Fibroblast of skin of left quadriceps (primary cell): ENCODE measurements around the gene FOXO1.
"Not testable (repeated sequence)": the region's sequence is repeated elsewhere in the genome, so short reads cannot be mapped to it uniquely, and the experiment has no call there.

Source experiments
- DNase-seq, 2 experiments: peaks; one replicate each; pipeline ENCODE4 v3.0.0-alpha.2; 2013; ENCODE audit warnings: low read depth in 2 of 2

Gene FOXO1

DNA sequence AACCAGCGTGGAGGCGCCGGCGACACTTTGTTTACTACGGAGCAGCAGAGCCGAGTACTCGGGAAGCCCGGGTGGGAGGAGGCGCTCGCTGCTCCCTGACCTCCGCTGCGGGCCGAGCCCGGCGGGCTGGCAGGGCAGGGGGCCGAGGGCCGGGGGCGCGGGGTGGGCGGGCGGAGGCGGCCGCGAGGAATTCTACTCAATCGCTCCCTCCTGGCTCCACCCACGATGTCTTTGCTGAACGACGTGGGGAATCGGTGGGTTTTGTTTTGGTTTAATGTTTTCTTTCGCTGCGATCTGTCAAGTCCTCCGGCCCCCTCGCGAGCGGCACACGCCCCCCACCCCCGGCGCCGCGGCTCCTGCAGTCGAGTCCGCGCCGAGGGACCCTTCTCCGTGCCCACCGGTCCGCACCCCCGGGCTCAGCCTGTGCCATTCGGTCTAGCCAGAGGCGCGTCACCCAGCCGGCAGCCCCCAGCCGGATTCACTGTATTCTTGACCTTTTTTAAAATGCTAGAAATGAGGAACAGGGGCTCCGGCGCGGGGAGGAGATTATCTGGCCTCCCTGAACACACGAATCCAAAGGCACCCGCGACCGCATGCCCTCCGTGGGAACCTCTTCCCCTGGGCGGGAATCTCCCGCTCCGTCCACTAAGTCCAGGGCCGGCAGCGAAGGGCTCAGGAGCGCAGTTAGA, 636 bp upstream of the FOXO1 start:
- DNase-seq = no peak

DNA sequence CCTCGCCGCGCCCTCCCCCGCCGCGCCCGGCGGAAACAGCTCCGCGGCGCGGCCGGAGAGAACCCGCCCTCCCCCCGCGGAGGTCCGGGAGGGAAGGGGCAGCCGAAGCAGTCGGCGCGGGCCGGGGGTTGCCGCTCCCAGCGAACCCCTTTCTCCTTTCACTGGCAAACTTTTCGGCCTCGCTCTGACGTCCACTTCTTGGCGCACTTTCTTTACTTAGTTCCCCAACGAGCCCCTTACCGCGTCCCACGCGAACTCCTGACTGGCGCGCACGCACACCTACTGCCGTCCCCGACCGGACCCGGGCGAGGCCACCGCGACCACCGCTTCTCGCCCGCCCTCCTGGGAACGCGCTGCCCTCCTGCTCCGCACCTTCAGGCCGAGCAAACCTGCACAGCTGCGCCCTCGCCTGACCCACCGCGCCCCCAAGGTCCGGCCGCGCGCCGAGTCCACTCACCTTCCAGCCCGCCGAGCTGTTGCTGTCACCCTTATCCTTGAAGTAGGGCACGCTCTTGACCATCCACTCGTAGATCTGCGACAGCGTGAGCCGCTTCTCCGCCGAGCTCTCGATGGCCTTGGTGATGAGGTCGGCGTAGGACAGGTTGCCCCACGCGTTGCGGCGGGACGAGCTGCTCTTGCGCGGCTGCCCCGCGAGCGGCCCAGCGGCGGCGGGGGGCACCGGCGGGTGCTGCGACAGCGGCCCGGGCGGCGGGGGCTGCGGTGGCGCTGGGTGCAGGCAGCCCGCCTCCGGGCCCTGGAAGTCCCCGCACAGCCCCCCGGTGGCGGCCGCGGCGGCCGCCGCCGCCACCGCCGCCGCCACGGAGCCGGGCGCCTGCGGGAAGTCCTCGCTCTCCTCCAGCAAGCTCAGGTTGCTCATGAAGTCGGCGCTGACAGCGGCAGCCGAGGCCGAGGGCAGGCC, 1.1 kb downstream of the FOXO1 start:
- no peak for DNase-seq

DNA sequence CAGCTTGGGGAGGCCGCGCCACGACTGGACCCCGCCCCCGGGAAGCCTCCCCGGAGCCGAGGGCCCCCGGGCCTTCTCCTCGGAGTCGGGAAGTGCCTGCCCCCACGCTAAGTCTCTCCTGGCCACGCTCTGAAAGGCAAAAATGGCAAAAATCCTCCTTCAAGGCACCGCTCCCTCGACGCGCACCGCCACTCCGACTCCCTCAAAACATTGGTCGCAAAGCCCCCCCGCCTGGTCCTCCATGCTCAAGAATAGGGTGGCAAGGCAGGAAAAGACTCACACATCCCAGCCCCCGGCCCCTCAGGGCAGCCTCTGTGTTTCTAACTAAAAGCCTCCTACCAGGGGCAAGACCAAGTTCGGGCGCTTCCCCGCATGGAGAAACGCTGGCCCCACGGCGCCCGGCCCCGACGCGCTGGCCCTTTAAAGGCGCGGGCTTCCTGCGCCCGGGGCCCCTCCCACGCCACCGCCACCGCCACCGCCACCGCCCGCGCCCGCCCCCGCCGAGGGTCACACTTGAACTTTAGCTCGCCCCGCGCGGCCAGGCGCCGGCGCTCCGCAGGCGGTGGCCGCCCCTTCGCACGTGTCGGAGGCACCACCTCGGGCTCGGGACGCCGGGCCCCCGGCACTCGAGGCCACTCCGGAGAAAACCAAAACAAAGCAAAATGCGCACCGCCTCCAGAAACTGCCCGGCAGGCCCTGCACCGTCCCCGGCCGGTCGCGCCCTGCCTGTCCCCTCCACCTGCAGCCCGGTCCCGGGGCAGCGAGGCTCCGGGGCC, 1.9 kb downstream of the FOXO1 start:
- DNase-seq = no peak

DNA sequence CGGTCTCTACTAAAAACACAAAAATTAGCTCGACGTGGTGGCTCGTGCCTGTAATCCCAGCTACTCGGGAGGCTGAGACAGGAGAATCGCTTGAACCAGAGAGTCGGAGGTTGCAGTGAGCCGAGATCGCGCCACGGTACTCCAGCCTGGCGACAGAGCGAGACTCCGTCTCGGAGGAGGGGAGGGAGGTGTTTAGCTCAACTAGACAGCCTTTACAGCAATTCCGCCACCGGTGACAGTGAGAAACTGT, 2.4 kb downstream of the FOXO1 start:
- not testable (repeated sequence) for DNase-seq

DNA sequence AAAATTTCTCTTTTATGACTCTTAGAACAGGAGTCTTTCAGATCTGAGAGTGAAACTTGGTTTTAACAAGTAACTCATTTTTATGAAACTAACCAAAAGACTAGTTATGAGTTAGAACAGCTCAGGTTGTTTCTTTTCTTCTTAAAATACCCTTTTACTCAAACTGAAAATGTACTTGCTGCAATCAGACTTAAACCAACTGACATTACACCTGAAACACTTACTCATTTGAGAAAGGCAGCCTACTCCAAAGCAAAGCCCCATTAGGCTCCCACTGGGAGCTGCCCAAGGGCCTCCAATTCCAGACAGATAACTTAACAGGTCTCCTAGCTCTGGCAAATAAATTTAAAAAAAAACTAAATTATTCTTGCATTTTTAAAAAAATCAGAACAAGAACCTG, 3.6 kb downstream of the FOXO1 start:
- DNase-seq = no peak

DNA sequence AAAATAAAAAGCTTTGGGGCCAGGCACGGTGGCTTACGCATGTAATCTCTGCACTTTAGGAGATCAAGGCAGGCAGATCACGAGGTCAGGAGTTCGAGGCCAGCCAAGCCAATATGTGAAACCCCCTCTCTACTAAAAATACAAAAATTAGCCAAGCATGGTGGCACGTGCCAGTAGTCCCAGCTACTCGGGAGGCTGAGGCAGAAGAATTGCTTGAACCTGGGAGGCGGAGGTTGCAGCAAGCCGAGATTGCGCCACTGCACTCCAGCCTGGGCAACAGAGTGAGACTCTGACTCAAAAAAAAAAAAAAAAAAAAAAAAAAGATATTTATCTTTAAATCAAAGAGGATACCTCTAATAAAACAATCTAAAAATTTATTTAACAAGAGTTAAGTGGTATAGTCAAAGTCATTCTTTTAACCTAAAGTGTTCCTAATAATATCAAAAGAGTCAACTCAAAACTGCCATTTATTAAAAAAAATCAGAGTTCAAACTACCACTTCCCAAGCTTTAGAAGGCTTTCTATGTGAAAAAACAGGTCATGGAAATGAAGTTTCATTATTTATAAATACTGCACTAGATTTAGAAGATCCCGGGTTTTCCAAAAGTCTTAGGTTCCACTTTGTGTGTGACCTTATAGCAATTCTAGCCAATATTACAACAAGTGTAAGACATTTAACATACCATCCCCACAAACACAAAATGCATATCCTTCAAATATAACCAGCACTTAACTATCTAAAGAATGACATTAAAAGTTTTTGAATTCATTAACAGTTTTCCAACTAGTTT, 4.4 kb downstream of the FOXO1 start:
- no peak for DNase-seq

DNA sequence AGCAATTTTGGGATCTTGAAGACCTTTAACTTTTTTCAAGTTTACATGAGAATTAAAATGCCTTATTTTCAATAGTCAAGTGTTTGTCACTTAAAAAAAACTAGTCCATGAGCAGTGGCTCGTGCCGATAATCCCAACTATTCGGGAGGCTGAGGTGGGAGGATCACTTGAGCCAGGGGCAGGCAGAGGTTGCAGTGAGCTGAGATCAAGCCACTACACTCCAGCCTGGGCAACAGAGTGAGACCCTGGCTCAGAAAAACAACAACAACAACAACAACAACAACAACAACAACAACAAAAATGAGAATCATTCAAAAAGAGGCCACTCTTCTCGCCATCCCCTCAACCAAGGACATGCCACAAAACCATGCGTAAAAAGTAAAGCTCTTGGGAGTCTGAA, 5.7 kb downstream of the FOXO1 start:
- no peak for DNase-seq

DNA sequence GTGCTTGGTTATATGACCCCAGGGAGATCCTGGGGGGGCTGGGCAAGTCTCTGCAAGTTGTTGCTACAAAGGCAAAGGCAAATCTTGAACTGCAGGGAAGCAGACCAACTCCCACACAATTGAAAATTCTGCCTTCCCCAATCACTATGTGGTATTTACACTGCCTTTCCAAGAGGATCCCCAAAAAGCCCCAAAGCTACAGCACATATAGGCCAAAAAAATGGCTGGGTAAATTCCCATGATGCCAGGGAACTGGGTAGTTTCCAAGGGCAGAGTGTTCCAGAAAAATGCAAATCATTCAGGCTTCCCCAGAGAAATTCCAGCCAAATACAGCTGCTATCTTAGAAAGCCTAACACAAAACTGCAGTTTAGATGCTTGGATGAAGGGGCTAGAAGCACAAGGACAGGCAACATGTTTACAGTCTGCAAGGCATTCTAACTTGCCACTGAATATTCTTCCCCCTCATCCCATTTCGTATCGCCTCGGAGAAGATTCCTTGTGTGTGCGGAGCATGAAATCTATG, 6.2 kb downstream of the FOXO1 start:
- DNase-seq = no peak

DNA sequence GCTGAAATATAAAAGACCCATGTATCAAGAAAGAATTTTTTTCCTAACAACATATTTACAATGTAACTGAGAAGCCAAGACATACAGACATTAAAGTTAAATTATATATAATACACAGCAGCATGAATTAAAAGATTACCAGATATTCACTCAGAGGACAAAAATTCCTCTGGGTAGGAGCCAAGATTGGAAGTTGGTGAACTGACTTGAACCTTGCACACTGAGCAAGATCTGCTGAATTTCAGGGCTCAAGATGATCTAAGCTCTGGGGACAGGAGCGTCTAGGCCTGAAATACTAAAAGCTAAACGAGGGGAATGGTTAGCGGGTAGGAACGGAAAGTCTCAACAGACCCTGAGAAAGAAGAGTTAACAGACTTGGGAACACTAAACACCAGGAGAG, 8.5 kb downstream of the FOXO1 start:
- no peak for DNase-seq

DNA sequence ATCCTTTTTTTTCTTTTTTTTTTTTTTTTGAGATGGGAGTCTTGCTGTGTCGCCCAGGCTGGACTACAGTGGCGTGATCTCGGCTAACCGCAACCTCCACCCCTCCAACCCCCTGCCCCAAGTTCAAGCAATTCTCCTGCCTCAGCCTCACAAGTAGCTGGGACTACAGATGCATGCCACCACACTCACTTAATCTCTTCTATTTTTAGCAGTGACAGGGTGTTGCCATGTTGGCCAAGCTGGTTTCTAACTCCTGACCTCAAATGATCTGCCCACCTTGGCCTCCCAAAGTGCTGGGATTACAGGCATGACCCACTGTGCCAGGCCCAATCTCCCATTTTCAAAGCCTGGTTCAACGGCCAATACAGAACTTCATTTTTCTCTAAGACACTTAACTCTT, 9.1 kb downstream of the FOXO1 start:
- no peak for DNase-seq

DNA sequence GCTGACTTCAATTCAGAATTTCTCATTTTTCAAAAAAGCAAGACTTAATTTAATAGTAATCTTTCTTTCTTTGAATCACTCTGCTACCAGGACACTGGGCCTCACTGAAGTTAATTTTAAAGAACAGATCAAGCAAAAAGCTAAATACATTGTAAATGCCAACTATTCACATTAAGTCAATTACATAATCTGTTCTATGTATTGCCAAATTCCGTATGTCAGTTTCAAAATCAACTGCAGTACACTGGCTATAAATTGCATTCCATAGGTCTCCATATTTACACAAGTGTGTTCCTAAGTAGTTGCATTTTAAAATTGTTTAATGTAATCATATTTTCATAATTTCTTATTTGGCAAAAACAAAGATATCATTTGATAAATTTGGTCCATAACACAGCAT, 10.1 kb downstream of the FOXO1 start:
- no peak for DNase-seq

DNA sequence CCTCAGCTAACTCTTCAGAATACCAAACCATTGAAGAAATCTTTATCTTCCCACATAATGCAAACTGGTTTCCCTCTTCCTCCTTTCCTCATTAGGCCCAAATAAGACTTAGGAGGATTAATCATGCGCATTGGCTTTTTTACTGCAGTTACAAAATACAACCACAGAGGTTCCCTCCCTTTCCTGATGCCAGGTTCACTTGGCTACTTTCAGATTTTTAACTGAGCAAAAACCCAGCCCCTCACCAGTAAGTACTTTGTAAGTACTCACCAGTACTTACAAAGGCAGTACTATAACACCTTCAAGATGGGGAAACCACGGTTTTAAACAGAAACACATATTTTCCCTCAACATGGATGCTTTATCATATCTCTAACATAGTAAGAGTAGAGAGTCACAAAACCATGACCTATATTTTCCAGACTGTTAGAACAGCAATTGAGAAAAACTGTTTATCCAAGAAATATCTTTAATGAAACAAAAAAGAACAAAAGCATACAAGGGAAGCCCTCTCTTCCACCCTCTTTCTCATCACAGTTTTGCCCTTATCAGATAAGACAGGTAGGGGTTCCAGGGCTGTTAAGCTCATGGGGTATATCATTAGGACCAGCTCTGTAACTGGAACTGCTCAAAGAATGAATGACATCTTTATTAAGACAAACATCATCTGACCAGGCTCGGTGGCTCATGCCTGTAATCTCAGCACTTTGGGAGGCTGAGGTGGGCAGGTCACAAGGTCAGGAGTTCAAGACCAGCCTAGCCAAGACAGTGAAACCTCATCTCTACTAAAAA, 12.7 kb downstream of the FOXO1 start:
- DNase-seq = no peak

DNA sequence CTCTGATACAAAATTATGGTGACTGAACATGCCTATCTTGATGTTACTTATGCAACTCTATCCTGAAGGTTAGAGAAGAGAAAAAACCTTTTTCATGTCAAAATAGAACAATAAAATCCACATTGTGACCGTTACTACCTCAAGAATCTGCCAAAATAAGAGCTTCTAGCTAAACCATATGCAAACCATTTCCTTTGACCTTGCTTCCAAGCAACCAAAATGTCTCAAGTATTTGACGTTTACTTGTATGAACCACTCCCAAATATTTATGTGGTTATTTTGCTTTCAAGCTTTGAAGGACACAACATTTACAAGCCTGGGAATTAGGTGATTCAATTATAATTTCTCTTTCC, 13.9 kb downstream of the FOXO1 start:
- no peak for DNase-seq

DNA sequence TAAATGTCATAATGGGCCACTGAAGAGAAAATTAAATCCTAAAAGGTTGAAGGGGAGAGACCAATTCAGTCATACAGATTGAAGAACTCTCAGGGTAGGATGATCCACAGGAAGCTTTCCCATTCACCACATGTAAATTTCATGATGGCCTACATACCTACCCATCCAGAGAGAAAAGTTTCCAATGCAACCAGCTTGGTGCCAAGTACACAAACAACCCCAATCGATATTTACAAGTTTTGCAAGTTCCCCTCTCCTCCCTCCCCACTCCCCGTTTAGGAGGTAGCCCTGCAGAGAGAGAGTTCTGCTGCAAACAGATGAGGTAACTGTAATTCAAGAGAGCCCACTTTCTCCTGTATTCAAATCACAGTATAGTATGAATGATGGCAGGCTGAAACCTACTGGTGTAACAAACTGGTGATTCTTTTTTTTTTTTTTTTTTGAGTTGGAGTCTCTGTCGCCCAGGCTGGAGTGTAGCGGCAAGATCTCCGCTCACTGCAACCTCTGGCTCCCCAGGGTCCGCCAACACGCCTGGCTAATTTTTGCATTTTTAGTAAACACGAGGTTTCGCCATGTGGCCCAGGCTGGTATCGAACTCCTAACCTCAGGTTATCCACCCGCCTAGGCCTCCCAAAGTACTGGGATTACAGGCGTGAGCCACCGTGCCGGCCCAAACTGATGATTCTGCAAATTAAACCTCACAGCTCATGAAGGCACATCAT, 14.4 kb downstream of the FOXO1 start:
- DNase-seq = no peak

DNA sequence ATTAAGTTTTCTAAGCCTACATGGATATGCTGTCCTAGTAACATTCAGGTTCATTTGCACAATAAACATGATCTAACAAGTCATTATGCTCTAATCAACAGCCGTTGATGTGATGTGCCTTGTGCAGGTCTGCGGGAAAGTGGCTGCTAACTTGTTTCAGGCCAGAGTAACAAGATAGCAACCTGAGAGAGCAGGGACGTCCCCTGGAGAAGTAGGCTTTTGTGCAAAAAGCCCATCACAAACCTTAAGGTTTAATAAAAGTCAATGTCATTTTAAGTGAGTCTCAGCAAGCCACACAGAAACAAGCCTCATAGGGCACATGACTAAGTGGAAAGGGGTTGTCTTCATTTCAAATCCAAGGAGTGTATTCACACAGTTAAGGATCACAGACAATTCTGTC, 17.6 kb downstream of the FOXO1 start:
- DNase-seq = no peak

DNA sequence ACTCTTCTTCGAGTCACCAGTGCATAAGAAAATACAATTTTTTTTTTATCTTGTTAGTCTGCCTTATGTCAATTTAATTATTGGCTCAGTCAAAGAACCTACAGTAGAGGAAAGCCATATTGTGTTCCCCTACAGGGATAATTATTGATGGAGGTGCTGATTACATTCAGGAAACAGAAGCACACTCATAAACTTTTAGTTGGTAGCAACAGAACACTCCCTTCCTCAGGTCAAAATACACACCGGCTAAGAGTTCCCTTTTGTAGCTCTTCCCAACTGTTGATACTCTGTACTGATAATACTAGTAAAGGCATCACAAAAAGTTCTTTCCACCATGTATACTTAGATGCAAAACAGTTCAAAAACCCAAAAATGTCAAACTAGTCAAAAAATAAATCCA, 18.4 kb downstream of the FOXO1 start:
- DNase-seq = no peak

DNA sequence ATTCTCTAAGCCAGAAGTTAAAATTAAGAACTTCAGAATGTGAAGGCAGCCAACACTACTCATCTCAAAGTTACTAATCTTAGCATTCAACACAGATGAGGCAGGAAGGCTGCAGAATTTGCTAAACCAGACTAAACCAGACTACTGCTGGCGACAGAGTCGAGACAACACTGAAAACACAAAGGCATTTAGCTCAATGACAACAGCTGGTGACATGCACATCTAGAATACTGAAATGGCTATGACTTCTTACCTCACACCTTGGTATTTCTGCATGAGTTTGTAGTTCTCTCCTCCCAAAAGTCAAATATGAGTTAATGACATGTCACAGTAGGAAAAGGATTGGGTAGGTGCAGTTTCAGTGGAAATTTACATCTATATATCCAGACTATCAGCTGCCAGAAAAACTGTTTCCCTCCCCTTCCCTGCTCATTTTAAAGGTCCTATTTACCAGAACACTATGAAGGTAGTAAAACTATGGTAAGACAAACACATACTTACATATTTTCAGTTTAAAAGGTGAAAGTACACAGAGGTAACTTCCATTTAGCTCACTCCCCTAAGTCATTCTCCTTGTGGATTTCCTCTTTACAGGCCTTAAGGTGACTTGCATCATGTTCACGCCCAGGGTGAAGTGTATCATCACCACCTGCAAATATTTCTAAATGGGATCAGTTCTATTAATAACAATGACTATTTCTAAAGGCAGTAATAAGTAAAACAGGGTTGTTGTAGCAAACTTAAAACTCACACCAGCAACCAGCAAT, 21.4 kb downstream of the FOXO1 start:
- no peak for DNase-seq

DNA sequence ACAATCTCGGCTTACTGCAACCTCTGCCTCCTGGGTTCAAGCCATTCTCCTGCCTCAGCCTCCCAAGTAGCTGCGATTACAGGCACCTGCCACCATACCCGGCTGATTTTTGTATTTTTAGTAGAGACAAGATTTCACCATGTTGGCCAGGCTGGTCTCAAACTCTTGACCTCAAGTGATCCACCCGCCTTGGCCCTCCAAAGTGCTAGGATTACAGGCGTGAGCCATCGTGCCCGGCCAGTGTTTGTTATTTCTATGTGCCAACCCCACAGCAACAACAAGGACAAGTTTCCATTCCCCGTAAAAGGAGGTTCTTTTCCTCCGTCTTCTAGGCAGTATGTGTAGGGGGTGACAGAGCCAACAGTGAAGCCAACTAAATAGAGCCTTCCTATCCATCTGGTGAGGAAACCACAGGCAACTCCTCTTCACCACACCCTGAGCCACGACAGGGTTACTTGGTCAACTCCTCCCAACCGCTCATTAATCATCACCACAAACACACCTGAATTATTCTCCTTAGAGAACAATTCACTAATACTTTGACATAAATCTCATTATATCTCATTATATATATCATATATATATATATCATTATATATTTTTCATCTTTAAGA, 25.5 kb downstream of the FOXO1 start:
- DNase-seq = no peak

DNA sequence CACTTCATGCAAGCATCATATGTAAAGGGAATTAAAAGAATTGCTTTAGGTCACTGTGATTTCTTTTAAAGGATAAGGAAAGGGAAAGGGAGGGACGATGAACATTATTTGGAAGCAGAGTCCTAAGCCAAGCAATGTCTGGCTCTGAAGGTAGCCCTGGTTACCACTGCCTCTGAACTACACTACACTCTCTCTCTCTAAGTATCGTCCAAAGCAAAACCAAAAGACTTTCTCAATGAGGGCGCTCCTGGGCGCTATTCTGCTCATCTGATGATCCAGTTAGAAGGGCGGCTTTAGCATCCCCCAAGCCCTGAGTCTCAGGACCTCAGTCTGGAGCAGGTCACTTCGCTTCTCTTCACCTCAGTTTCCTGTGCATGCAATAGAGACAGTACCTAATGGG, 26.2 kb downstream of the FOXO1 start:
- no peak for DNase-seq
